AG09309 (cell line): ENCODE data around the gene CFAP57.
A peak's percentile ranks its signal among the peaks of the same experiment; 100 is the strongest.

Experiments used
- DNase-seq: peaks from one replicate; pipeline ENCODE4 v3.0.0-alpha.2; 2010; ENCODE audit warnings: low read depth
- H3K4me3 ChIP-seq: 2 replicates; pipeline ENCODE4 v1.5.1; 2011; ENCODE audit warnings: mild to moderate bottlenecking, low read depth, low read length, moderate library complexity; ENCODE audit not compliant: control insufficient read depth
- CTCF ChIP-seq: IDR thresholded peaks from 2 replicates; pipeline ENCODE4 v1.5.1; 2011; ENCODE audit warnings: mild to moderate bottlenecking, low read depth, low read length, inconsistent platforms; ENCODE audit not compliant: insufficient read depth, control insufficient read depth; ENCODE audit errors: missing control alignments

Gene CFAP57

GRCh38 chr1:43237121-43237520 is 65.0 kb downstream of the CFAP57 start:
- no peak for TF ChIP-seq CTCF
- no peak overlapping the region for H3K4me3 ChIP-seq
- no peak for DNase-seq

- TF ChIP-seq CTCF = peak; percentile 90
- no peak overlapping the region for H3K4me3 ChIP-seq
- no peak for DNase-seq
Measured at GRCh38 chr1:43238085-43238484, 66.0 kb downstream of the CFAP57 start.

GRCh38 chr1:43238991-43239469 is 66.9 kb downstream of the CFAP57 start:
- no peak for DNase-seq
- no peak overlapping the region for H3K4me3 ChIP-seq

GRCh38 chr1:43239484-43239883 is 67.4 kb downstream of the CFAP57 start:
- H3K4me3 ChIP-seq = no peak overlapping the region
- no peak for TF ChIP-seq CTCF
- no peak for DNase-seq

More at GRCh38 chr1:43238991-43239469, 66.9 kb downstream of the CFAP57 start:
- TF ChIP-seq CTCF = no peak

GRCh38 chr1:43241413-43241836 is 69.3 kb downstream of the CFAP57 start:
- H3K4me3 ChIP-seq = no peak overlapping the region
- TF ChIP-seq CTCF = no peak
- no peak for DNase-seq

- TF ChIP-seq CTCF = no peak
- no peak overlapping the region for H3K4me3 ChIP-seq
- no peak for DNase-seq
Measured at GRCh38 chr1:43243299-43243698, 71.2 kb downstream of the CFAP57 start.
